Activated naive CD4-positive, alpha-beta T cell treated with anti-CD3 and anti-CD28 coated beads for 36 hours (primary cell): ENCODE results near the gene CD53. TPM values are rescaled to one million over a fixed set of nuclear protein-coding genes. Genes with fewer than 3 reads are reported as not detected.
"Not testable (repeated sequence)": the region's sequence is repeated elsewhere in the genome, so short reads cannot be mapped to it uniquely, and the experiment has no call there.

ENCODE experiments used
- CTCF ChIA-PET: fragments of 350-600 bp; sonication (Branson Sonifier 250); formaldehyde crosslinking; loops from one replicate; lab custom pipeline; 2021; ENCODE audit warnings: antibody characterized with exemption; lab: Charles Lee
- DNase-seq: peaks from one replicate; pipeline ENCODE4 v3.0.0-alpha.2; 2020
- H3K27ac Mint-ChIP-seq: one replicate; pipeline ENCODE4 v1.8.0; 2021; ENCODE audit warnings: mild to moderate bottlenecking, mixed read lengths
- H3K27me3 Mint-ChIP-seq: one replicate; pipeline ENCODE4 v1.8.0; 2021; ENCODE audit warnings: low read depth, mixed read lengths
- H3K36me3 Mint-ChIP-seq: one replicate; pipeline ENCODE4 v1.8.0; 2021; ENCODE audit warnings: low read depth, mixed read lengths
- H3K4me1 Mint-ChIP-seq: one replicate; pipeline ENCODE4 v1.8.0; 2021; ENCODE audit warnings: low read depth, mixed read lengths
- H3K4me3 Mint-ChIP-seq: one replicate; pipeline ENCODE4 v1.8.0; 2021; ENCODE audit warnings: mild to moderate bottlenecking, moderate library complexity, mixed read lengths
- H3K9me3 Mint-ChIP-seq: one replicate; pipeline ENCODE4 v1.8.0; 2021; ENCODE audit warnings: mixed read lengths
- intact Hi-C: fragments of 100-400 bp; cut with micrococcal nuclease; formaldehyde crosslinking; loops from one replicate; pipeline ENCODE4 v1.15.1; 2023
- total RNA-seq, 2 experiments: library from RNA; stranded (reverse); gene quantifications; one replicate each; pipeline ENCODE4 v1.2.3, GENCODE V29; 2021

The CD53 gene
- total RNA-seq, 2 experiments from 2014 or later: 239 to 255 TPM

GRCh38 chr1:110860174-110860573 lies 12.8 kb upstream of the CD53 start:
- H3K27ac Mint-ChIP-seq: no peak overlapping the region
- H3K4me1 Mint-ChIP-seq: peaks cover 32% of the 10 kb centered on the region

GRCh38 chr1:110860620-110861019 lies 12.3 kb upstream of the CD53 start:
- CTCF ChIA-PET: interaction anchor here (1.0 to 1.1 kb wide), 3 partner anchors 16 to 78 kb away, joined by 3 read pairs; no protein-coding TSS in a partner anchor
- H3K27me3 Mint-ChIP-seq, H3K27ac Mint-ChIP-seq, H3K36me3 Mint-ChIP-seq, DNase-seq, intact Hi-C loops, H3K4me3 Mint-ChIP-seq: not testable (repeated sequence)
- Mint-ChIP-seq H3K9me3 (peaks cover 14% of the 10 kb centered on the region), H3K4me1 (peaks cover 32% of the 10 kb centered on the region)

More at GRCh38 chr1:110860174-110860573, 12.8 kb upstream of the CD53 start:
- H3K9me3 Mint-ChIP-seq: peaks cover 10% of the 10 kb centered on the region
- intact Hi-C loops: no loop called here
- peak; percentile 39 for DNase-seq
- no peak overlapping the region for H3K4me3 Mint-ChIP-seq
- H3K27me3 Mint-ChIP-seq: no peaks in the 10 kb centered on the region
- H3K36me3 Mint-ChIP-seq: peaks cover 4% of the 10 kb centered on the region
- CTCF ChIA-PET: interaction anchor here (0.6 kb wide), 2 partner anchors 225 to 362 kb away, joined by 3 to 4 read pairs; no protein-coding TSS in a partner anchor

- H3K36me3 Mint-ChIP-seq, H3K27ac Mint-ChIP-seq, intact Hi-C loops, H3K4me3 Mint-ChIP-seq, DNase-seq, H3K27me3 Mint-ChIP-seq: not testable (repeated sequence)
- H3K4me1 Mint-ChIP-seq: peaks cover 34% of the 10 kb centered on the region
- CTCF ChIA-PET: interaction anchor here (0.6 to 1.0 kb wide), 2 partner anchors 17 to 171 kb away, joined by 3 read pairs; no protein-coding TSS in a partner anchor
- H3K9me3 Mint-ChIP-seq: peaks cover 19% of the 10 kb centered on the region
These were observed 11.0 kb upstream of the CD53 start for GRCh38 chr1:110861942-110862341.

DNA sequence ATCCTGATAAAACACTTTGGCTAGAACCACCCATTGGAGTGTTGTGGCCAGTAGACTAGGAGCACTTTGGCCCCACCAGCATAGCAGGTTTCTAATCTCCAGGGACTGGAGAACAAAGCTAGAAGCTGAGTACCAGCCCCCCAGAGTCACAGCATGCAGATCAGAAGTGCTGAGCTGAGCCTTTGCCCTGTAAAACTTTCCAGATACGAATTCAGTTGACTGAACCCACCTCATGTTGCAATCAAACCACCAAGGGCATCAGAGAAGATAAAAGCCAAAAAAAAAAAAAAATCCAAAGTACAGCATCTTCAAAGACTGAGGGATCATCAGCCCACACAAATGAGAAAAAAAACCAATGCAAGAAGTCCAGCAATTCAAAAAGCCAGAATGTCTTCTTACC lies 8.7 kb upstream of the CD53 start:
- peaks cover 9% of the 10 kb centered on the region for H3K36me3 Mint-ChIP-seq
- H3K9me3 Mint-ChIP-seq: peaks cover 28% of the 10 kb centered on the region
- H3K4me1 Mint-ChIP-seq: peaks cover 33% of the 10 kb centered on the region
- CTCF ChIA-PET: no interaction called here
- no peak overlapping the region for H3K27ac Mint-ChIP-seq
- intact Hi-C loops: no loop called here
- no peak for DNase-seq
- H3K4me3 Mint-ChIP-seq: no peak overlapping the region
- H3K27me3 Mint-ChIP-seq: no peaks in the 10 kb centered on the region

GRCh38 chr1:110870721-110871388 lies 2.1 kb upstream of the CD53 start:
- intact Hi-C loops: loop anchor here (5.0 to 10.0 kb wide), 2 partner anchors 754 to 886 kb away; partner anchors contain the start of gene DDX20
- CTCF ChIA-PET: interaction anchor here (0.8 to 1.2 kb wide), 2 partner anchors 8 to 22 kb away, joined by 4 read pairs; no protein-coding TSS in a partner anchor
- Mint-ChIP-seq H3K9me3 (peaks cover 12% of the 10 kb centered on the region), H3K27ac (peak overlapping the region; percentile 99), H3K36me3 (peaks cover 25% of the 10 kb centered on the region), H3K4me3 (peak overlapping the region; percentile 91), H3K27me3 (no peaks in the 10 kb centered on the region), H3K4me1 (peaks cover 29% of the 10 kb centered on the region)
- DNase-seq: no peak

DNA sequence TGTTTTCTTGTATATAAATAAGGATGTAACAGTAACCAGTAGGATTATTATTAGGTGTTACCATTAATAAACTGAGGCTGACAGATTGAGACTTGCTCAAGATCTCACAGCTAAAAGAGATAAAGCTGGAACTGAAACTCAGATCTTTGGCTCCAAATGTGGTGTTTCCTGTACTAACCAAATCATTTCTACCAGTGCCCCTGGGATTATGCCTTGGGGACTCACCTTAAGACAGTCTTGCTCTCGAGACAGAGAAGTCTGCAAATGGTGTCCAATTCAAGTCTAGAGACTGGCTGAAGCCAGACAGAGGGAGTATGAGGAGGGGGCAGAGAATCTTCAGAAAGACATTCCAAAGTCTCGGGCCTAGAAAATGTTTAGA lies 593 bp upstream of the CD53 start:
- H3K36me3 Mint-ChIP-seq: peaks cover 32% of the 10 kb centered on the region
- peak overlapping the region; percentile 91 for H3K4me3 Mint-ChIP-seq
- CTCF ChIA-PET: interaction anchor here (0.6 to 1.3 kb wide), 7 partner anchors 15 to 160 kb away, joined by 3 to 6 read pairs (median 3); partner anchors contain the start of gene LRIF1
- no peaks in the 10 kb centered on the region for H3K27me3 Mint-ChIP-seq
- H3K9me3 Mint-ChIP-seq: peaks cover 6% of the 10 kb centered on the region
- intact Hi-C loops: loop anchor here (5.0 to 10.0 kb wide), 2 partner anchors 752 to 885 kb away; partner anchors contain the start of gene DDX20
- DNase-seq: peak; percentile 31
- peak overlapping the region; percentile 99 for H3K27ac Mint-ChIP-seq
- H3K4me1 Mint-ChIP-seq: peaks cover 34% of the 10 kb centered on the region

GRCh38 chr1:110873856-110874255 lies 908 bp downstream of the CD53 start:
- CTCF ChIA-PET: interaction anchor here (0.6 to 1.9 kb wide), 4 partner anchors 15 to 277 kb away, joined by 3 to 6 read pairs (median 3); no protein-coding TSS in a partner anchor
- Mint-ChIP-seq H3K27me3 (no peaks in the 10 kb centered on the region), H3K9me3 (no peaks in the 10 kb centered on the region), H3K27ac (peak overlapping the region; percentile 99), H3K4me3 (peak overlapping the region; percentile 91), H3K36me3 (peaks cover 40% of the 10 kb centered on the region), H3K4me1 (peaks cover 42% of the 10 kb centered on the region)
- intact Hi-C loops: loop anchor here (1.0 to 10.0 kb wide), 3 partner anchors 7 to 883 kb away; partner anchors contain the start of gene DDX20
- no peak for DNase-seq

GRCh38 chr1:110874324-110875215 lies 1.6 kb downstream of the CD53 start:
- CTCF ChIA-PET: interaction anchor here (1.0 to 1.9 kb wide), 4 partner anchors 45 to 94 kb away, joined by 3 to 6 read pairs (median 6); no protein-coding TSS in a partner anchor
- peak overlapping the region; percentile 99 for H3K27ac Mint-ChIP-seq
- H3K4me3 Mint-ChIP-seq: peak overlapping the region; percentile 91
- H3K27me3 Mint-ChIP-seq: no peaks in the 10 kb centered on the region
- peak; percentile 27 for DNase-seq
- no peaks in the 10 kb centered on the region for H3K9me3 Mint-ChIP-seq
- intact Hi-C loops: loop anchor here (1.0 to 10.0 kb wide), 9 partner anchors 20 to 883 kb away; partner anchors contain the start of genes DDX20 and STRIP1
- peaks cover 46% of the 10 kb centered on the region for H3K4me1 Mint-ChIP-seq
- peaks cover 43% of the 10 kb centered on the region for H3K36me3 Mint-ChIP-seq

DNA sequence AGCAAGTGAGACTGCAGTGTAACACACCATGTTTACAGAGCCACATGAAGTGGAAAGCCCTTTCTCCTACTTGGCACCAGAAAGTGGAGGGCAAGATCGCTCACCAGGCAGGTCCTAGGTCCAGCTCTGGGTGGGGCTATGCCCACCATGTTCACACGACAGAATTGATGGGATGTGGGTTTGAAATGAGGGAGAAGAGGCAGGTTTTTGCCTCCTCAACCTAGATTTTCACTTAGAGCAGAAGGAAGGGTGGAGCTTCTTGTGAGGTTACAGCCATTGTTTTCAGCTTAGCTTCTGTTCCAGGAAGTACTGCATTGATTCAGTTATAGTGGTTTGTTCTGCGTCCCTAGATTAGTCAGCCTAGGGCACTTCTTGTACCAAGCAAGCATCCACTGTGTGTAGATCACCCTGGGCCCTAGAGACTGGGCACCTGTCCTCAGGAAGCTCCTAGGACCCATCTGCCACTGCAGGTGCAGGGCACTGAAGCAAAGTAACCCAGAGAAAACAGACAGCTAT lies 2.3 kb downstream of the CD53 start:
- Mint-ChIP-seq H3K4me3 (peak overlapping the region; percentile 91), H3K36me3 (peaks cover 43% of the 10 kb centered on the region), H3K27ac (peak overlapping the region; percentile 99), H3K9me3 (no peaks in the 10 kb centered on the region), H3K4me1 (peaks cover 51% of the 10 kb centered on the region), H3K27me3 (no peaks in the 10 kb centered on the region)
- intact Hi-C loops: loop anchor here (1.0 to 10.0 kb wide), 8 partner anchors 19 to 843 kb away; partner anchors contain the start of gene STRIP1
- CTCF ChIA-PET: interaction anchor here (1.1 to 1.7 kb wide), 4 partner anchors 22 to 114 kb away, joined by 3 to 6 read pairs (median 4); no protein-coding TSS in a partner anchor
- peak; percentile 81 for DNase-seq

GRCh38 chr1:110876748-110877341 lies 3.9 kb downstream of the CD53 start:
- intact Hi-C loops: loop anchor here (5.0 to 10.0 kb wide), 3 partner anchors 725 to 845 kb away; partner anchors contain the start of gene STRIP1
- H3K9me3 Mint-ChIP-seq: no peaks in the 10 kb centered on the region
- H3K4me3 Mint-ChIP-seq: peak overlapping the region; percentile 91
- peak overlapping the region; percentile 99 for H3K27ac Mint-ChIP-seq
- peaks cover 48% of the 10 kb centered on the region for H3K36me3 Mint-ChIP-seq
- no peaks in the 10 kb centered on the region for H3K27me3 Mint-ChIP-seq
- H3K4me1 Mint-ChIP-seq: peaks cover 52% of the 10 kb centered on the region
- CTCF ChIA-PET: interaction anchor here (1.4 to 1.7 kb wide), 2 partner anchors 12 to 21 kb away, joined by 4 read pairs; no protein-coding TSS in a partner anchor
- DNase-seq: no peak

DNA sequence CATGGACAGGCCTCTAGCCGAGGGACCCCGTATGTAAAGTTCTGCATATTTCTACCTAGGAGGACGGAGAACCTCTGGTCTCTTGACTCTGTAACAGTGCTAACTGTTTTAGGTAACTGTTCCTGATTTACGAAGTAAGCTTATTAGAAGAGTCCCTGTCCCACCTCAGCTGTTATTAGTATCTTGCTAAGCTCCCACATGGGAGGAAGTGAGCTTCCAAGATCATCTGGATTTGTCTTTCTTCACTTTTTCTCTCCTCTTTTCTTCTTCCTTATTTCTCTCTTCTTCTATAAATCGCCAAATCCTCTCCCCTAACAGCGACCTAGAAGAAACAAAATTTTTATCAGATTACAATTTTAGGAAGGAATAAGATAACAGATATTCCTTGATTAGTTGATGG lies 4.4 kb downstream of the CD53 start:
- H3K9me3 Mint-ChIP-seq: no peaks in the 10 kb centered on the region
- H3K36me3 Mint-ChIP-seq: peaks cover 51% of the 10 kb centered on the region
- intact Hi-C loops: loop anchor here (5.0 to 10.0 kb wide), 3 partner anchors 725 to 845 kb away; partner anchors contain the start of gene STRIP1
- CTCF ChIA-PET: interaction anchor here (1.7 kb wide), 1 partner anchor 11 kb away, joined by 4 read pairs; no protein-coding TSS in a partner anchor
- H3K4me1 Mint-ChIP-seq: peaks cover 51% of the 10 kb centered on the region
- H3K4me3 Mint-ChIP-seq: peak overlapping the region; percentile 91
- H3K27me3 Mint-ChIP-seq: no peaks in the 10 kb centered on the region
- no peak for DNase-seq
- peak overlapping the region; percentile 99 for H3K27ac Mint-ChIP-seq
